Hepatocyte (in vitro differentiated cells): Measurements from ENCODE around the gene PDE7B.

Source experiments
- EZH2phosphoT487 ChIP-seq: fragments of 200-600 bp; sonication (generic); IDR thresholded peaks from one replicate; pipeline ENCODE4 v1.6.1; 2018; ENCODE audit warnings: antibody characterized with exemption, mild to moderate bottlenecking, low read depth, moderate library complexity; ENCODE audit not compliant: unreplicated experiment, severe bottlenecking
- TF ChIP-seq, protein P1 (sequence below): fragments of 200-600 bp; sonication (generic); IDR thresholded peaks from 2 replicates; pipeline ENCODE4 v1.5.1; 2016; ENCODE audit warnings: antibody characterized with exemption, mild to moderate bottlenecking; ENCODE audit not compliant: poor library complexity

DNA sequence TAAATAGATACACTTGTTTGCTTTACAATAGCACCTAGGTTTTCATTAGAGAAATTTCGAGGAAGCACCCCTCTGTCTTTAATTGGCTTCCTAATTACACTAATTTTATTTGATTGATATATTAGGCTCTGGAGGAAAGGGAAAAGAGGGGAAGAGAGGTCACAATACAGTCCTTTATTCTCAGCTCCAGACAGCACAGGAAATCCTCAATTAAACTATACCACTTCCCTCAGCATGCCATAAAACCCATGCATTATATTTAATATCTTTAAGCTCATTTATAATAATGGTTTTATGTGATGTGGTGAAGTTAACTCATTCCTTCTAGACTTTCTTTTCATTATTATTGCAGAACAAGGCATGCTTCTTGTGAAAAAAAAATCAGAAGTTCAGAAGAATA lies 17.7 kb upstream of the PDE7B start:
- TF ChIP-seq, protein P1, sequence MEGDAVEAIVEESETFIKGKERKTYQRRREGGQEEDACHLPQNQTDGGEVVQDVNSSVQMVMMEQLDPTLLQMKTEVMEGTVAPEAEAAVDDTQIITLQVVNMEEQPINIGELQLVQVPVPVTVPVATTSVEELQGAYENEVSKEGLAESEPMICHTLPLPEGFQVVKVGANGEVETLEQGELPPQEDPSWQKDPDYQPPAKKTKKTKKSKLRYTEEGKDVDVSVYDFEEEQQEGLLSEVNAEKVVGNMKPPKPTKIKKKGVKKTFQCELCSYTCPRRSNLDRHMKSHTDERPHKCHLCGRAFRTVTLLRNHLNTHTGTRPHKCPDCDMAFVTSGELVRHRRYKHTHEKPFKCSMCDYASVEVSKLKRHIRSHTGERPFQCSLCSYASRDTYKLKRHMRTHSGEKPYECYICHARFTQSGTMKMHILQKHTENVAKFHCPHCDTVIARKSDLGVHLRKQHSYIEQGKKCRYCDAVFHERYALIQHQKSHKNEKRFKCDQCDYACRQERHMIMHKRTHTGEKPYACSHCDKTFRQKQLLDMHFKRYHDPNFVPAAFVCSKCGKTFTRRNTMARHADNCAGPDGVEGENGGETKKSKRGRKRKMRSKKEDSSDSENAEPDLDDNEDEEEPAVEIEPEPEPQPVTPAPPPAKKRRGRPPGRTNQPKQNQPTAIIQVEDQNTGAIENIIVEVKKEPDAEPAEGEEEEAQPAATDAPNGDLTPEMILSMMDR, result no peak
- no peak for TF ChIP-seq EZH2phosphoT487
